ENCODE measurements around the gene PIEZO1.

DNA sequence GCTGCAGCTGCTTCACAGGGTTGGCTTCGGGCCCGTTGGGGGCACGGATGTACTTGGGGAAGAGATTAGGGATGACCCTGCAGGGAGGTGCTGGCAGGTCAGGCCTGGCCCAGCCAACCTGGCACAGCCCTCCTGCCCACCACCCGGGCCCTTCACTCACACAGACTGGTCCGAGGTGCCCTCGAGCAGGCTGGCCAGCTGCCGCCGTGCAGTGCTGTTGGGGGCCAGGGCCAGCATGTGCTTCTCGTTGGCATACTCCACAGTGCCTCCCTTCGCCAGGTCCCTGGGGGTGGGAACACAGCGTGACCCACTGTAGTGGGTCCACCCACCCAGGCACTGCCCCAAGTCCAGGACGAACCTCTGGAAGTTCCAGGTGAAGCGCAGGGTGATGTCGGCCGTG lies 68.8 kb downstream of the PIEZO1 start:
- no peak for TF ChIP-seq POLR2A (IDR thresholded peaks at IDR 0.05; ENCODE audit: low read depth, low read length)
- no peak for TF ChIP-seq POLR2AphosphoS5 (IDR thresholded peaks at IDR 0.05; ENCODE audit: low read depth, low read length)
